ENCODE results near the gene PLCH2.

GRCh38 chr1:2444138-2444591 lies 31.9 kb upstream of the PLCH2 start:
- no peak for TF ChIP-seq CTCF (conservative IDR thresholded peaks at IDR 0.05; ENCODE audit: low read length)
- no peak for TF ChIP-seq EZH2phosphoT487 (IDR thresholded peaks at IDR 0.05; ENCODE audit: borderline replicate concordance, low read depth, low read length)
